ENCODE data around the gene ATP8B4.

The ATP8B4 gene

DNA sequence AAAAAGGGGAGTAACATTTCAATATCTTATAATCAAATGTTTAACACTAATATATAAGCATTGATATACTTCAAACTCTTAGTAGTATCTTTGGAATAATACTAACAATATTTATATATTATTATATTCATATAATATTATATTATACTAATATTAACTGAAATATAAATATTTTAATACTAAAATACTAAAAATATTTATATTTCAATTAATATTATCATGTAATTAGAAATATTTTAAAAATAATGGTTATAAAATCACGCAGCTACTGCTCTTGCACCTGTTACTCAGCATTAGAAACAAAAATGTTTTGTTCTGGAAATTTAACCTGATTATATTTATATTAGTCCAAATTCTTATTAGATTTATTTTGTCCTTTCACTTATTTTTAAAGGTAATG, 12.6 kb upstream of the ATP8B4 start:
- TF ChIP-seq ZNF274 (IDR thresholded peaks at IDR 0.05; ENCODE audit: low read depth, low read length) = no peak

GRCh38 chr15:50128266-50128665, 9.2 kb upstream of the ATP8B4 start:
- no peak for TF ChIP-seq ZNF274 (IDR thresholded peaks at IDR 0.05; ENCODE audit: low read depth, low read length)
- H3K4me3 ChIP-seq (ENCODE audit: low read length) = no peak overlapping the region

More for the DNA sequence above, 12.6 kb upstream of the ATP8B4 start:
- no peak overlapping the region for H3K4me3 ChIP-seq (ENCODE audit: low read length)

DNA sequence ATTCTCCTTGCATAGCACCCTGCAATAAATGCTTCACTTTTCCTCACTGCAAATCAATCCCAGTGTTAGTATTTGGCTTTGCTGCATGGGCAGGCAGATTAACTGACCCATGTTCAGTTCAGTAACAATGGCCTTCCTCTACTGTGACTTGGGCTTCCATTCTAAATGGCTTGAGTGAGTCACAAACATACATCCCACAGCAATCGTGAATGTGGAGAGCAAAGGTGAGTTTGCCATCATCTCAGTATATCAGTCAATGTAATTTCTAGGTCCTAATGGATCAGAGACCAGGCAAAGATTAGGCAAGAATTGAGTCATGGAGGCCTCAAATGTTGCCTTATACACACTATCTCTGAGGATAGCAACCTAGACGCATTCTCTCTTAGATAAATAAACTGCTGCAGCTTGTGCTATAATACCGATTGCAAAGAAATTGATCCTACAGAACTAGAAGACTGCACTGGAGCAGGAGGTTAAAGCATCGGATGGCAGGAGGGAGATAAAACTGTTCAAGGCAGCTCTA, 8.3 kb upstream of the ATP8B4 start:
- TF ChIP-seq ZNF274 (IDR thresholded peaks at IDR 0.05; ENCODE audit: low read depth, low read length) = no peak
- H3K4me3 ChIP-seq (ENCODE audit: low read length) = no peak overlapping the region

- no peak overlapping the region for H3K4me3 ChIP-seq (ENCODE audit: low read length)
- no peak for TF ChIP-seq ZNF274 (IDR thresholded peaks at IDR 0.05; ENCODE audit: low read depth, low read length)
Measured at GRCh38 chr15:50126072-50126471, 7.0 kb upstream of the ATP8B4 start.

GRCh38 chr15:50124631-50125030, 5.6 kb upstream of the ATP8B4 start:
- no peak for TF ChIP-seq ZNF274 (IDR thresholded peaks at IDR 0.05; ENCODE audit: low read depth, low read length)
- H3K4me3 ChIP-seq (ENCODE audit: low read length) = no peak overlapping the region

DNA sequence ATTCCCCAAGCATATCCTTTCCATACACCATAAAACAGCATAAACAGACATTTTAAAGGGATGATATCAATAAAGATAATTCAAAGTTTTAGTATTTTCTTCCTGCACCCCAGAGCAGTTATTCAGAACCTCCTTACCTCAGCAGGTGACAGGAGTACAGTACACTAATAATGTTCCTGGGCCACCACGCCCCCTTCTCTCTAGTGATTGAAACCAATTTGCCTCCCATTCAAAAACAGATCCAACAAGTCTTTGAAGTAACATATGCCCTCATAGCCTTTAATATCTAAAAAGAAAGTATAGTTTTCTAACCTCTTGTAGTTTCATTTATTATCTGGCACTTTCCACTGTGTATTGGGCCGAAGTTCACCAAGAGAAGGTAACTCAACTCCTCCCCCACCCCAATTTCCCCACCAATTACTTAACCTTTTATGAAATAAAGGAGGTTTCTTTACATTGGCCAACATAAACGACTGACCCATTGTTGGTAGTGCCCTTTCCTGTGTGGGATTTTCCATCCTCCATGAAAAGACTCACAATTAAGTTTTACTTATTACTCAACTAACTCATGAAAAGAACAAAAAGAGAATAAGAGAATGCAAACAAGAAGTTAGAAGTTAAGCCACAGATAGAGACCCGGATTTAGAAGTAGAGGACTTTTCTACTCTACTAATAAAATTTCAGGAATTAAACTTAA, 5.0 kb upstream of the ATP8B4 start:
- H3K4me3 ChIP-seq (ENCODE audit: low read length) = no peak overlapping the region
- TF ChIP-seq ZNF274 (IDR thresholded peaks at IDR 0.05; ENCODE audit: low read depth, low read length) = no peak

DNA sequence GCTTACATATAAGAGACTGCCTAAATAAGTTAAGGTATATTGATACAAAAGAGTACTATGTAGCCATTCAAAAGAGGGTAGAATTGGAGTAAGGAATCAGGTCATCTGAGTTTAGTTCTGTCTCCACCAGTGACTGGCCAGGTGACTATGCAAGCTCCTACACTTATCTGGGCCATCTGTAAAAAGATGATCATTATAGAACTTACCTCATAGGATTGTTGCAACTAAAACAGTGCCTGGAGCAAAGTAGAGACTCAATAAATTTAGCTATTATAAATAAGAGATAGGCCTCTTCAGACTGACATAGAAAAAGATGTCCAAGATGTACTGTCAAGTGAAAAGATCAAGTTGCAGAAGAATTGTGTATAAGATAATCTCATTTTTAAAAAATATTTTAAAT, 1.7 kb upstream of the ATP8B4 start:
- no peak overlapping the region for H3K4me3 ChIP-seq (ENCODE audit: low read length)
- TF ChIP-seq ZNF274 (IDR thresholded peaks at IDR 0.05; ENCODE audit: low read depth, low read length) = no peak

GRCh38 chr15:50117431-50118027, 1.5 kb downstream of the ATP8B4 start:
- no peak for TF ChIP-seq ZNF274 (IDR thresholded peaks at IDR 0.05; ENCODE audit: low read depth, low read length)

DNA sequence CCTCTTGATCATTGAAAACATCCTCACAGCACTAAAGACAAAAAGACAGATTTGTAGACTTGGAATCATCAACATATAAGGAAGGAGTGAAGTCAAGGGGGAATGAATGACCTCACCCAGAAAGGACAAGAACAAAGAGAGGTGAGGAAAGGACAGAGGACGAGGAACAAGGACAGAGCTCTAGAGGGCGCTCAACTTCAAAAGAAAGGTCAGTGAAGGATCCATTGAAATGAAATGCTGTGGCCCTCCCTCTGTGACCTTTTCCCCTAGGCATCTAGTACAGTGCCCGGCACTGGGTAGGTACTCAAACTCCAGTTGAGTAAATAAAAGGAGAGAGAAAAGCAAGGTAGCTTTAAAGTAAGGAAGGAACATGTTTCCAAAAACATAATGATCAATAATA, 2.6 kb downstream of the ATP8B4 start:
- no peak for TF ChIP-seq ZNF274 (IDR thresholded peaks at IDR 0.05; ENCODE audit: low read depth, low read length)
- no peak overlapping the region for H3K4me3 ChIP-seq (ENCODE audit: low read length)

More at GRCh38 chr15:50117431-50118027, 1.5 kb downstream of the ATP8B4 start:
- H3K4me3 ChIP-seq (ENCODE audit: low read length) = no peak overlapping the region

DNA sequence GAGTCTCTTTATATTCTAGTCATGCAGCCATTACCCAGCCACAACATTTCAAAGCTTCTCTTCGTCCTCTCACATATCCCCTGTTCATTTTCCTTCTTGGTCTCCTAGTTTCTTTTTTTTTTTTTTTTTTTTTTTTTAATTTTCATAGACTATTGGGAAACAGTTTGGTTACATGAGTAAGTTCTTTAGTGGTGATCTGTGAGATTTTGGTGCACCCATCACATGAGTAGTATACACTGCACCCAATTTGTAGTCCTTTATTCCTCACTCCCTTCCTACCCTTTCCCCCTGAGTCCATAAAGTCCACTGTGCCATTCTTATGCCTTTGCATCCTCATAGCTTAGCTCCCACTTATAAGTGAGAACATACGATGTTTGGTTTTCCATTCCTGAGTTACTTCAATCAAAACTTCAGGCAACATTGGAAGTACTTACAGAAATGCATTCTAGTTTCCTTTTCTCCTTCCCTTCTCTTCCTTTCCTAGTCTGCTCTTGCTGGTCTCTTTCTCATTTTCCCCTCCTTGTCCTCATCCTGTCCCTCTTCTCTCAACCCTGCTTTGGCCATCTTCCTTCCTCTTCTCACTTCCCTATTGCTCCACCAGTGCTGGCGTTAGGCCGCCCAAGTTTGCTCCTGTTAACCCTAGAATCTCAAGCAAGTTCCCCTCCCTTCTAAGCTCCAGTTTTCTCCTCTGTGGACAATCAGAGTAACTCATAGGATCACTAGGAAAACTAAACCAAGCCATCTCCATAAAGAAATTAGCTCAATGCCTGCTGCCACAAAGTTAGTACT, 4.8 kb downstream of the ATP8B4 start:
- no peak overlapping the region for H3K4me3 ChIP-seq (ENCODE audit: low read length)
- TF ChIP-seq ZNF274 (IDR thresholded peaks at IDR 0.05; ENCODE audit: low read depth, low read length) = no peak

DNA sequence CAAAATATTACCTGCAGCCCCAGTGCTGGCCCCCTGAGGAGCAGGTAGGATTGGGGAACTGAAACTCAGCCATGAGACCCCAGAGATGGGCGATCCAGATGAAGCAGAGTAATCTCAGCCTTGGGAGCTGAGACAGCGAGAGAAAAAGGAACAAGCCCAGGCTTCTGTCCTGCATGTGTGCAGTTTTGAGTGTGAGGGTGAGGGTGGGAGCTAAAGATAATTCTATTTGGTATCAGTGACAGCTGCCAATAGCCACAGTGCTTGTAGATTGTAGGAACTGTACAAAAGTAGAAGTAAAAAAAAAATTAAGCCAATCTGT, 5.9 kb downstream of the ATP8B4 start:
- no peak for TF ChIP-seq ZNF274 (IDR thresholded peaks at IDR 0.05; ENCODE audit: low read depth, low read length)
- H3K4me3 ChIP-seq (ENCODE audit: low read length) = no peak overlapping the region

DNA sequence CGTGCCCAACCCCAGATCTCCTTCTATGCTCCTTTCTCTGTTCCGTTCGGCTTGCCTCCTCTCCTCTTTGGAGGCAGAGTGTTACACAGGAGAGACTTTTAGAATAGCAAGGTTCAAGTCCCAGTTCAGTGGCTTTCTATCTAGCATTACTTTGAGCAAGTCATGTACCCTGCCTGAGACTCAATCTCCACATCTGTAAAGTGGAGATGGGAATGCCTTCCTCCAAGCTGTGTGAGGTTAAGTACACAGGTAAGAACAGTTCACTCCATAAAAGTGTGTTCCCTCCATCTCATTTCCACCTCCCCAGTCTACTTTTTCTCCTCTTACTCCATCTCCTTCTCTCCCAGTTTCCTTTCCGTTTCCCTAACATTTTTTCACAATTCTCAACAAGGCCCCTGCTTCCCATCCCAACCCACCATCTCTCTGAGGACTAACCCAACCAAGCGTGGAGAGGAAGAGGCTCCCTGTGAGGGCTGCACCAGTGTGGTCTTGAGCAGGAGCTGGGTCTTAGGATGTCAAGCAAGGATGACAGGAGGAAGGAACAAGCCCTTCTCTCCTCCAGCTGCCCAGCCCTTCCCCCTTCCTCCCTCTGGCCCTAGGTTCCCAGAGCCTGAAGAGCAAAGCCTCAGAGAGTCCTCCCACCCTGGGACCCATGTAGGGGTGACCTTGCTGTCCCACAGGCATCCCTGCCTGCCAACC, 6.4 kb downstream of the ATP8B4 start:
- TF ChIP-seq ZNF274 (IDR thresholded peaks at IDR 0.05; ENCODE audit: low read depth, low read length) = no peak
- no peak overlapping the region for H3K4me3 ChIP-seq (ENCODE audit: low read length)

DNA sequence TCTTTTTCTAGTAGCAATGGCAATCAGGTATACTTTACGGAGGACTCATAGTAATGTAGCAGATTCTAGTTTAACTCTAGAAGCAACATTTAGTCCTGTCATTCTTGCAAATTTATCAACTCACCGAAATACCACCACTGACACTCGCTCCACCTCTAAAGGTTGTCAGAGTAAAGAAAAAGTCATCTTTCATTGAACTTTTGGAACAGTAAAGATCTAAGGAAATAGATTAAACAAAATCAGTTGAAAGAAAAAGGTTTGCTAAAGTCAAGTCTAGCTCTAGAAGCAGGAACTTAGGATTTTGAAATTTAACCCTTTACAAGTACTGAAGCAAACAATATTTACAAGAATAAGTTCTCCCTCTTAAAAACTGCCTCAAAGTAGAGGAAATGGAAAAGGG, 8.7 kb downstream of the ATP8B4 start:
- TF ChIP-seq ZNF274 (IDR thresholded peaks at IDR 0.05; ENCODE audit: low read depth, low read length) = no peak
- no peak overlapping the region for H3K4me3 ChIP-seq (ENCODE audit: low read length)
